D721Med (cell line): ENCODE results near the gene RNF144B.

ENCODE experiments used
- DNase-seq: peaks from one replicate; pipeline ENCODE4 v3.0.0; 2011; ENCODE audit warnings: low spot score; ENCODE audit not compliant: insufficient read length
- FAIRE-seq: peaks from 2 replicates; lab custom pipeline; 2011; peaks lifted over from hg19 to GRCh38; lab: Jason Lieb, UNC
- CTCF ChIP-seq: IDR thresholded peaks from 2 replicates; pipeline ENCODE4 v1.5.1; 2012; ENCODE audit warnings: mild to moderate bottlenecking, control low read depth; ENCODE audit not compliant: insufficient read depth; ENCODE audit errors: missing control alignments

RNF144B gene

GRCh38 chr6:18371010-18371409 lies 16.1 kb upstream of the RNF144B start:
- no peak for FAIRE-seq
- no peak for DNase-seq
- no peak for TF ChIP-seq CTCF

- FAIRE-seq (no peak), DNase-seq (no peak)
- TF ChIP-seq CTCF, result no peak
Observed at GRCh38 chr6:18371656-18372055, 15.5 kb upstream of the RNF144B start.

GRCh38 chr6:18380158-18380836 lies 6.9 kb upstream of the RNF144B start:
- FAIRE-seq (no peak), DNase-seq (no peak)
- no peak for TF ChIP-seq CTCF

- no peak for TF ChIP-seq CTCF
- DNase-seq, result no peak
- no peak for FAIRE-seq
Observed at GRCh38 chr6:18380851-18381250, 6.3 kb upstream of the RNF144B start.

- no peak for FAIRE-seq
- TF ChIP-seq CTCF, result no peak
- no peak for DNase-seq
Observed at GRCh38 chr6:18383441-18383840, 3.7 kb upstream of the RNF144B start.

GRCh38 chr6:18384621-18385020 lies 2.5 kb upstream of the RNF144B start:
- DNase-seq (no peak), FAIRE-seq (no peak)
- no peak for TF ChIP-seq CTCF

- no peak for TF ChIP-seq CTCF
- no peak for DNase-seq
- no peak for FAIRE-seq
Observed at GRCh38 chr6:18386298-18386976, 713 bp upstream of the RNF144B start.
